LNCAP (cell line): ENCODE data around the gene XAB2.

Experiments used
- TF ChIP-seq, protein P1 (sequence below): fragments of 450-650 bp; IDR thresholded peaks from 2 replicates; pipeline ENCODE4 v1.5.1; 2017; ENCODE audit warnings: mild to moderate bottlenecking

XAB2 gene

DNA sequence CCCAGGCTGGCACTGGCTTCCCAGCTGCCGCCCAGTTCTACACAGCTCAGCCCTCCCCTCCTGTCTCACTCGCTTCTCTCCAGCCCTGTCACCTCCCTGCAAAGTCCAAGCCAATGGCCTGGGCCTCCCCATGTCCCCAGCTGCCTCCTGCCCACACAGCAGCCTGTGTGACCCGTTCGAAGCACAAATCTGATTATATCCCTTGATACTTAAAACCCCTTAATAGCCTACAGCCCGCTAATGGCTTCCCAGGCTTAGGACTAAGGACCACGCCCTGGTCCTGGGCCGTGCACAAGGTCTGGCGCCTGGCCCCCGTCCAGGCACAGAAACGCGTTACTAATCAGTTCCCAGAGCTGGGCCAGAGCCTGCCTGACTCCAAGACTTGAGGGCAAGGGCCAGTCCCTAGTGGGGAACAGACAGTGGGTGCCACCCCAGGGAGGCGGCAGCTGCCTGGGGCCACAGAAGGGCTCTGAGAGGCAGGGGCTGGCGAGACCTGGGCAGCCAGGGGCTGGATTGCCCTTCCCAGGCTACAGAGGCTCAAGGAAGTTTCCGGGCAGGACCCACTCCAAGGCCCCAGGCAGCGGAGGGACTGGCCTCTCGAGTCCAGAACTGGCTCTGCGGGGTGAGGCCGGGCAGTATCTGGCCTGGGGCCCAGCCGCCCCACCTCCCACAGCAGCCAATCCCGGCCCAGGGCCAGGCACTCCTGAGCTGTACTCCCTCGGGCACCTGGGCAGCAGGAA, 10.4 kb downstream of the XAB2 start:
- TF ChIP-seq, protein P1, sequence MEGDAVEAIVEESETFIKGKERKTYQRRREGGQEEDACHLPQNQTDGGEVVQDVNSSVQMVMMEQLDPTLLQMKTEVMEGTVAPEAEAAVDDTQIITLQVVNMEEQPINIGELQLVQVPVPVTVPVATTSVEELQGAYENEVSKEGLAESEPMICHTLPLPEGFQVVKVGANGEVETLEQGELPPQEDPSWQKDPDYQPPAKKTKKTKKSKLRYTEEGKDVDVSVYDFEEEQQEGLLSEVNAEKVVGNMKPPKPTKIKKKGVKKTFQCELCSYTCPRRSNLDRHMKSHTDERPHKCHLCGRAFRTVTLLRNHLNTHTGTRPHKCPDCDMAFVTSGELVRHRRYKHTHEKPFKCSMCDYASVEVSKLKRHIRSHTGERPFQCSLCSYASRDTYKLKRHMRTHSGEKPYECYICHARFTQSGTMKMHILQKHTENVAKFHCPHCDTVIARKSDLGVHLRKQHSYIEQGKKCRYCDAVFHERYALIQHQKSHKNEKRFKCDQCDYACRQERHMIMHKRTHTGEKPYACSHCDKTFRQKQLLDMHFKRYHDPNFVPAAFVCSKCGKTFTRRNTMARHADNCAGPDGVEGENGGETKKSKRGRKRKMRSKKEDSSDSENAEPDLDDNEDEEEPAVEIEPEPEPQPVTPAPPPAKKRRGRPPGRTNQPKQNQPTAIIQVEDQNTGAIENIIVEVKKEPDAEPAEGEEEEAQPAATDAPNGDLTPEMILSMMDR: no peak

GRCh38 chr19:7618348-7618747, 11.0 kb downstream of the XAB2 start:
- TF ChIP-seq, protein P1: no peak

GRCh38 chr19:7617735-7618134, 11.6 kb downstream of the XAB2 start:
- TF ChIP-seq, protein P1: no peak

DNA sequence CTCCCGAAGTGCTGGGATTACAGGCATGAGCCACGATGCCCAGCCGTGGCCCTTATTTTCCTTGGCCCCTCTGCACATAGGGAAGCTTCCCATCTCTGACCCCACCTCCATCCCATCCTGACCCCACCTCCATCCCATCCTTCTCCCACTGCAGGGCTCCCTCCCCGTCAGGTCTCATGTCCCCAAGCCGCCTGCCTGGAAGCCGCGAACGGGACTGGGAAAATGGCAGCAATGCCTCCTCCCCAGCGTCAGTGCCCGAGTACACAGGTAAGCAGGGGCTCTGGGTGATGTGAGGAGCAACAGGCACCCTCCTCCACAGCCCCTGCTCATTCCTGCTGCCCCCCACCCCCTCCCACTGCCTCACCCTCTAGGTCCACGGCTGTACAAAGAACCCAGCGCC, 12.2 kb downstream of the XAB2 start:
- TF ChIP-seq, protein P1: no peak

GRCh38 chr19:7614859-7615741, 14.2 kb downstream of the XAB2 start:
- TF ChIP-seq, protein P1: no peak

DNA sequence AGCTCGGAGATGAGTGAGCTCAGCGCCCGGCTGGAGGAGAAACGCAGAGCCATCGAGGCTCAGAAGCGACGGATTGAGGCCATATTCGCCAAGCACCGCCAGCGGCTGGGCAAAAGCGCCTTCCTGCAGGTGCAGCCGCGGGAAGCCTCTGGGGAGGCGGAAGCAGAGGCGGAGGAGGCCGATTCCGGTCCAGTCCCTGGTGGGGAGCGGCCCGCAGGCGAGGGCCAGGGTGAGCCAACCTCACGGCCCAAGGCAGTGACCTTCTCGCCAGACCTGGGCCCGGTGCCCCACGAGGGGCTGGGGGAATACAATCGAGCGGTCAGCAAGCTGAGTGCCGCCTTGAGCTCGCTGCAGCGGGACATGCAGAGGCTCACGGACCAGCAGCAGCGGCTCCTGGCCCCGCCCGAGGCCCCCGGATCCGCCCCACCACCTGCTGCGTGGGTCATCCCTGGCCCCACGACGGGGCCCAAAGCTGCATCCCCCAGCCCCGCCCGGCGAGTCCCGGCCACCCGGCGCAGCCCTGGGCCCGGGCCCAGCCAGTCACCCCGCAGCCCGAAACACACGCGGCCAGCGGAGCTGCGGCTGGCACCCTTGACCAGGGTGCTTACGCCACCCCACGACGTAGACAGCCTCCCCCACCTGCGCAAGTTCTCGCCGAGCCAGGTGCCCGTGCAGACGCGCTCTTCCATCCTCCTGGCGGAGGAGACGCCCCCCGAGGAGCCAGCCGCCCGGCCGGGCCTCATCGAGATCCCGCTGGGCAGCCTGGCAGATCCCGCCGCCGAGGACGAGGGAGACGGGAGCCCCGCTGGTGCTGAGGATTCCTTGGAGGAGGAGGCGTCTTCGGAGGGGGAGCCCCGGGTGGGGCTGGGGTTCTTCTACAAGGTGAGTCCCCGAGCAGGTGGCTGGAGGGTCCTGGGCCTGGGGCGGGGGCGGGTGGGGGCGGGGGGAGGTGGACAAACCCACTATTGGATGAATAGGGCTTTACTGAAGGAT, 16.8 kb downstream of the XAB2 start:
- TF ChIP-seq, protein P1: no peak
